Stomach (tissue), 9 donors: ENCODE results near the gene KIF6. TPM values are rescaled to one million over a fixed set of nuclear protein-coding genes. Genes with fewer than 3 reads are reported as not detected.

Source experiments
- DNase-seq, 2 donors: peaks; one replicate each; pipeline versions ENCODE4 v3.0.0 to v3.0.0-alpha.2; 2013 to 2019
- H3K27ac ChIP-seq, 5 donors: fragments of 200-600 bp in 4 of 5; sonication (generic) in 4 of 5; one replicate each; pipeline ENCODE4 v1.5.1; 2013 to 2019; ENCODE audit warnings: mild to moderate bottlenecking in 1 of 5, moderate library complexity in 1 of 5
- H3K27me3 ChIP-seq, 3 donors: fragments of 200-600 bp; sonication (generic); one replicate each; pipeline ENCODE4 v1.5.1; 2017 to 2019; ENCODE audit warnings: mixed run types in 1 of 3
- H3K36me3 ChIP-seq, 4 donors: fragments of 200-600 bp; sonication (generic); 1 replicate in 3 of 4; 2 replicates in 1 of 4; pipeline ENCODE4 v1.5.1; 2016 to 2019
- H3K4me1 ChIP-seq, 4 donors: fragments of 200-600 bp; sonication (generic); one replicate each; pipeline ENCODE4 v1.5.1; 2016 to 2019
- H3K4me3 ChIP-seq, 4 donors: fragments of 200-600 bp; sonication (generic) in 3 of 4; one replicate each; pipeline ENCODE4 v1.5.1; 2016 to 2019; ENCODE audit warnings: mild to moderate bottlenecking in 1 of 4
- H3K9me3 ChIP-seq, 4 donors: fragments of 200-600 bp; sonication (generic); one replicate each; pipeline ENCODE4 v1.5.1; 2016 to 2019
- EP300 ChIP-seq: sonication (generic); formaldehyde crosslinking; IDR thresholded peaks from one replicate; pipeline ENCODE4 v1.6.1; 2017; ENCODE audit warnings: antibody characterized with exemption
- POLR2A ChIP-seq, 4 donors: fragments of 450-650 bp; IDR thresholded peaks; one replicate each; pipeline ENCODE4 v1.6.1; 2016; ENCODE audit warnings: antibody characterized with exemption in 4 of 4, control low read depth in 2 of 4, mild to moderate bottlenecking in 1 of 4, moderate library complexity in 1 of 4
- POLR2AphosphoS5 ChIP-seq, 3 donors: sonication (generic); formaldehyde crosslinking; IDR thresholded peaks; one replicate each; pipeline ENCODE4 v1.6.1; 2016; ENCODE audit warnings: antibody characterized with exemption in 3 of 3
- WGBS, 5 donors: extraction: QIAGEN DNeasy Blood & Tissue Kit in 3 of 5; methylation state at CpG; one replicate each; pipeline versions ENCODE4 v1.1.5 to v1.1.7; 2013 to 2018; 5-methylcytosine and 5-hydroxymethylcytosine counted together
- intact Hi-C: fragments of 100-400 bp; cut with DNase I; formaldehyde crosslinking; loops from one replicate; pipeline ENCODE4 v1.15.1; 2023; ENCODE audit warnings: low total_unique reads
- polyA plus RNA-seq, 3 donors: library from polyadenylated mRNA; stranded (reverse); fragments of 200-250 nt; gene quantifications; one replicate each; pipeline ENCODE4 v1.2.3, GENCODE V29; 2013
- total RNA-seq, 5 donors: library from RNA; depleted of rRNA; stranded (reverse); fragments of >200 nt; gene quantifications; one replicate each; pipeline versions ENCODE4 v1.1.0 to v1.2.3, GENCODE V29; 2014 to 2016
- TF ChIP-seq, protein P1 (sequence below), 7 experiments: fragments of 450-650 bp in 4 of 7; fragments of 200-600 bp in 3 of 7; sonication (generic) in 3 of 7; IDR thresholded peaks; one replicate each; pipeline ENCODE4 v1.5.1; 2016 to 2019; ENCODE audit warnings: antibody characterized with exemption in 7 of 7, control low read depth in 2 of 7, mild to moderate bottlenecking in 1 of 7
- donor health status: healthy with polysubstance abuse.
- donor health status: Bipolar disorder and iron deficiency.
- donor health status: healthy.

The KIF6 gene
- total and polyA plus RNA-seq, 8 donors: 0.25 to 9.8 (median 0.37) TPM; not detected in 3

- WGBS, 5 donors: 87 to 91% (median 87%) methylated on average over 5 of the region's 5 CpGs
- H3K4me3 ChIP-seq: no peak overlapping the region
- H3K27me3 ChIP-seq: no peaks in the 10 kb centered on the region
- intact Hi-C loops: no loop called here
- TF ChIP-seq POLR2AphosphoS5 (IDR thresholded peaks at IDR 0.05) (no peak), EP300 (no peak), POLR2A (IDR thresholded peaks at IDR 0.05) (no peak)
- TF ChIP-seq, protein P1, sequence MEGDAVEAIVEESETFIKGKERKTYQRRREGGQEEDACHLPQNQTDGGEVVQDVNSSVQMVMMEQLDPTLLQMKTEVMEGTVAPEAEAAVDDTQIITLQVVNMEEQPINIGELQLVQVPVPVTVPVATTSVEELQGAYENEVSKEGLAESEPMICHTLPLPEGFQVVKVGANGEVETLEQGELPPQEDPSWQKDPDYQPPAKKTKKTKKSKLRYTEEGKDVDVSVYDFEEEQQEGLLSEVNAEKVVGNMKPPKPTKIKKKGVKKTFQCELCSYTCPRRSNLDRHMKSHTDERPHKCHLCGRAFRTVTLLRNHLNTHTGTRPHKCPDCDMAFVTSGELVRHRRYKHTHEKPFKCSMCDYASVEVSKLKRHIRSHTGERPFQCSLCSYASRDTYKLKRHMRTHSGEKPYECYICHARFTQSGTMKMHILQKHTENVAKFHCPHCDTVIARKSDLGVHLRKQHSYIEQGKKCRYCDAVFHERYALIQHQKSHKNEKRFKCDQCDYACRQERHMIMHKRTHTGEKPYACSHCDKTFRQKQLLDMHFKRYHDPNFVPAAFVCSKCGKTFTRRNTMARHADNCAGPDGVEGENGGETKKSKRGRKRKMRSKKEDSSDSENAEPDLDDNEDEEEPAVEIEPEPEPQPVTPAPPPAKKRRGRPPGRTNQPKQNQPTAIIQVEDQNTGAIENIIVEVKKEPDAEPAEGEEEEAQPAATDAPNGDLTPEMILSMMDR (IDR thresholded peaks at IDR 0.05): no peak
- no peak overlapping the region for H3K27ac ChIP-seq
- no peaks in the 10 kb centered on the region for H3K4me1 ChIP-seq
- peaks cover 0 to 18% (median 0%) of the 10 kb centered on the region in 4 donors for H3K9me3 ChIP-seq
- no peak for DNase-seq
- H3K36me3 ChIP-seq: no peaks in the 10 kb centered on the region
These were observed 261.1 kb downstream of the KIF6 start for GRCh38 chr6:39464067-39464466.

DNA sequence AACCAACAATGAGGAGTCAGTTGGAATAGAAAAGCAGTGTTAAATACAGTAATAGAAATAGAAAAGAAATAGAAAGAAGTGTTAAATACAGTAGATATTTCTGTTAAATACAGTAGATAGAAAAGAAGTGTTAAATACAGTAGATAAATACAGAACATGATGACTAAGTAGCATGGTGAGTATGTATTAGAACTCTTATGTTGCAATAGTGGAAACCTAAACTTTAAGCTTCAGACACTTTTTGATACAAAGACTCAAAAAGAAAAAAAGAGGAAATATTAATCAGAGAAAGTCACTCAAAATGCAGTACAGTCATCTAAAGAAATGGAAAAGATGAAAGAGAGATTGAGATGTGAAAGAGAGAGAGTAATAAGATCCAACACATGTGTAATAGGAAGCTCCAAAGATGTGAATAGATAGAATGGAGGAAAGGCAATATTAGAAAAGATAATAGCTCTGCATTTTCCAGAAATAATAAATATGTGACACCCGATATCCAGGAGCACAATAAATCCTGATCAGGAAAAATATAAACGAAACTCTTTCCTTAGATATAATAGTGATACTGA lies 271.2 kb downstream of the KIF6 start:
- Histone ChIP-seq H3K27me3 (no peaks in the 10 kb centered on the region), H3K36me3 (no peaks in the 10 kb centered on the region), H3K9me3 (peaks cover 0 to 10% (median 4%) of the 10 kb centered on the region in 4 donors), H3K4me3 (no peak overlapping the region), H3K4me1 (no peaks in the 10 kb centered on the region), H3K27ac (no peak overlapping the region)
- TF ChIP-seq POLR2AphosphoS5 (IDR thresholded peaks at IDR 0.05) (no peak), EP300 (no peak), POLR2A (IDR thresholded peaks at IDR 0.05) (no peak)
- TF ChIP-seq, protein P1 (IDR thresholded peaks at IDR 0.05): no peak
- WGBS, 5 donors: 69 to 94% (median 89%) methylated on average over 2 of the region's 2 CpGs
- intact Hi-C loops: no loop called here
- DNase-seq: no peak

DNA sequence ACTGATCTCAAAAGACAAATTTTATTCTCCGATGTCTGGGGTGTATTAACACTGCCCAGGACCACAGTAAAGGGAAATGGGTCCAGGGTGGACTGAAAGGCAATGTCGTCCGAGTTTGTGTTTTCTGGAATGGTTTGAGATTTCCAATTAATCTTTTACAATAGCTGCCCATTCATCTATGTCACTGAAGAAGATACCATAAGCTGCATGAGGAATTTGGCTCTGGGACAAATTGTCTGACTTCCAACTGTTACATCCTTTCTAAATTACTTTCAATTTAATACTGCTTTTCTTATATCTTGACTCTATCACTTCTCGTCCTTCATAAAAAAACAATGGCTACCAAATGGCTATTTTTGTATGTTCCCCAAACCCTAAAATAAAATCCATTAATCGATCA lies 272.0 kb downstream of the KIF6 start:
- H3K4me3 ChIP-seq: no peak overlapping the region
- H3K36me3 ChIP-seq: no peaks in the 10 kb centered on the region
- DNase-seq: peak in 1 of 2 donors; percentile 47
- no peaks in the 10 kb centered on the region for H3K4me1 ChIP-seq
- no peaks in the 10 kb centered on the region for H3K27me3 ChIP-seq
- no peak for TF ChIP-seq POLR2A (IDR thresholded peaks at IDR 0.05)
- TF ChIP-seq, protein P1 (IDR thresholded peaks at IDR 0.05): no peak
- no peak for TF ChIP-seq EP300
- TF ChIP-seq POLR2AphosphoS5 (IDR thresholded peaks at IDR 0.05): no peak
- intact Hi-C loops: no loop called here
- H3K9me3 ChIP-seq: peaks cover 0 to 10% (median 4%) of the 10 kb centered on the region in 4 donors
- H3K27ac ChIP-seq: no peak overlapping the region
- WGBS, 5 donors: 60 to 81% (median 69%) methylated on average over 5 of the region's 5 CpGs

GRCh38 chr6:39452306-39453145 lies 272.7 kb downstream of the KIF6 start:
- Histone ChIP-seq H3K36me3 (no peaks in the 10 kb centered on the region), H3K9me3 (peaks cover 0 to 10% (median 4%) of the 10 kb centered on the region in 4 donors)
- WGBS, 5 donors: 82 to 86% (median 82%) methylated on average over 5 of the region's 5 CpGs

More at GRCh38 chr6:39452306-39453145, 272.7 kb downstream of the KIF6 start:
- no peak for DNase-seq
- Histone ChIP-seq H3K27me3 (no peaks in the 10 kb centered on the region), H3K27ac (no peak overlapping the region), H3K4me3 (no peak overlapping the region), H3K4me1 (no peaks in the 10 kb centered on the region)
- no peak for TF ChIP-seq EP300
- no peak for TF ChIP-seq POLR2AphosphoS5 (IDR thresholded peaks at IDR 0.05)
- TF ChIP-seq, protein P1 (IDR thresholded peaks at IDR 0.05): no peak
- TF ChIP-seq POLR2A (IDR thresholded peaks at IDR 0.05): no peak
- intact Hi-C loops: no loop called here
